ENCODE measurements around the gene GPR78. TPM values are rescaled to one million over a fixed set of nuclear protein-coding genes. Genes with fewer than 3 reads are reported as not detected.

Gene GPR78
- total RNA-seq, 2 donors from 2014 or later: not detected

DNA sequence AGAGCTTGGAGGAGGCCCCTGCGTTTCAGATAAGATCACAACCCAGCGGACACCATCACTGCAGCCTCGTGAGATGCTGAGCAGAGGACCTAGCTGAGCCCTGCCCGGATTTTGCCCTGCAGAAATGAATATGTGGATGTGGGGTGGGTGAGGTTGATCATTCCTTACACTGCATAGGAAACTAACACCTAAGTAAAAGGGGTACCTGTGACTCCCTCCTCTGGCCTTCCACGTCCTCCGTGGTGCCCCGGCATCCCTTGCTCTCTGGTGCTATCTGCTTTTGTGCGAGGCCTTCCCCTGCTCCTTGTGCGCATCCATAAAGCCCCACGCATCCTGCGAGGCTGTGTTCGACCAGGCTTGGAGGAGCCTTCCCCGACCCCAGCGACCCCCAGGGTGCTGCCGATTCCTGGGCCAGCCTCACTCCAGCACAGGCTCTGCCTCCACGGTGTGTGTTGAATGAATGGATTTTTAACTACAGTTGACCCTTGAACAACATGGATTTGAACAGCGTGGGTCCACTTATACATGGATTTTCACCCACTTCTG is 25.6 kb upstream of the GPR78 start:
- WGBS, 2 donors: 66 to 82% methylated on average over 5 to 16 of the region's 17 CpGs
- no peaks in the 10 kb centered on the region for H3K27me3 ChIP-seq
- ATAC-seq (no peak), DNase-seq (no peak)
- no peaks in the 10 kb centered on the region for H3K36me3 ChIP-seq (replicated peaks in 1 of 2; ENCODE audit: insufficient read depth in 1 of 2, low read depth in 2 of 2)
- H3K4me3 ChIP-seq: no peak overlapping the region
- no peak overlapping the region for H3K27ac ChIP-seq
- no peaks in the 10 kb centered on the region for H3K4me1 ChIP-seq
- intact Hi-C loops (cut with DNase I): no loop called here
- no peaks in the 10 kb centered on the region for H3K9me3 ChIP-seq
- TF ChIP-seq CTCF (IDR thresholded peaks at IDR 0.05): no peak
- no peak for TF ChIP-seq POLR2A (IDR thresholded peaks at IDR 0.05)

DNA sequence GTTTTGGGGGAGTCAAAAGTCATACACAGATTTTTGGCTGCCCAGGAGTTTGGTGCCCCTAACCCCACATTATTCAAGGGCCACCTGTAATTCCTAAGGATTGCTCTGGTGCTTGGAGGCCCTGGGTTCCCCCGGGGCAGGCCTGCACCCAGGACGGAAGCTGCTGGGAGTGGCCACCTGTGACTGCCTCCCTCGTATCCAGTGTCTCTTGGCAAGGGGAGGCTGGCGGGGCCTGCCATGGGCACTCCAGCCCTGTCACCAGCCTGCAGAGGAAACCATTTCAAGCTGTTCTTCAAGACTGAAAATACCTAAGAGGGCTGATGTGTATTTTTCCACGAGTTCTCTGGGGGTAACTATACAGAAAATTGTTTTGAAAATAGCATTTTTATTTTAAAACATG is 24.5 kb upstream of the GPR78 start:
- DNase-seq (no peak), ATAC-seq (no peak)
- Histone ChIP-seq H3K4me1 (no peaks in the 10 kb centered on the region), H3K9me3 (no peaks in the 10 kb centered on the region), H3K36me3 (replicated peaks in 1 of 2; ENCODE audit: insufficient read depth in 1 of 2, low read depth in 2 of 2) (no peaks in the 10 kb centered on the region), H3K27me3 (no peaks in the 10 kb centered on the region), H3K4me3 (no peak overlapping the region), H3K27ac (no peak overlapping the region)
- intact Hi-C loops (cut with DNase I): no loop called here
- TF ChIP-seq CTCF (IDR thresholded peaks at IDR 0.05) (no peak), POLR2A (IDR thresholded peaks at IDR 0.05) (no peak)
- 56 to 77% methylated on average over 2 to 4 of the region's 5 CpGs for WGBS, 2 donors

- intact Hi-C loops (cut with DNase I): no loop called here
- no peak for TF ChIP-seq POLR2A (IDR thresholded peaks at IDR 0.05)
- no peak for TF ChIP-seq CTCF (IDR thresholded peaks at IDR 0.05)
- H3K27me3 ChIP-seq: no peaks in the 10 kb centered on the region
- H3K9me3 ChIP-seq: no peaks in the 10 kb centered on the region
- H3K4me1 ChIP-seq: no peaks in the 10 kb centered on the region
- no peak overlapping the region for H3K4me3 ChIP-seq
- no peaks in the 10 kb centered on the region for H3K36me3 ChIP-seq (replicated peaks in 1 of 2; ENCODE audit: insufficient read depth in 1 of 2, low read depth in 2 of 2)
- 60 to 73% methylated on average over 17 of the region's 17 CpGs for WGBS, 2 donors
- no peak for ATAC-seq
- H3K27ac ChIP-seq: no peak overlapping the region
- no peak for DNase-seq
Measured at GRCh38 chr4:8556341-8557150, 23.6 kb upstream of the GPR78 start.

GRCh38 chr4:8557151-8558076 is 22.8 kb upstream of the GPR78 start:
- TF ChIP-seq POLR2A (IDR thresholded peaks at IDR 0.05) (no peak), CTCF (IDR thresholded peaks at IDR 0.05) (no peak)
- Histone ChIP-seq H3K27ac (no peak overlapping the region), H3K27me3 (no peaks in the 10 kb centered on the region), H3K4me3 (no peak overlapping the region), H3K36me3 (replicated peaks in 1 of 2; ENCODE audit: insufficient read depth in 1 of 2, low read depth in 2 of 2) (no peaks in the 10 kb centered on the region), H3K4me1 (no peaks in the 10 kb centered on the region), H3K9me3 (no peaks in the 10 kb centered on the region)
- no peak for ATAC-seq
- intact Hi-C loops (cut with DNase I): no loop called here
- no peak for DNase-seq
- 68 to 76% methylated on average over 16 to 21 of the region's 21 CpGs for WGBS, 2 donors
